CD4-positive, CD25-positive, alpha-beta regulatory T cell (primary cell): ENCODE data around the gene CFAP97D2. TPM values are rescaled to one million over a fixed set of nuclear protein-coding genes. Genes with fewer than 3 reads are reported as not detected.
"Not testable (repeated sequence)": the region's sequence is repeated elsewhere in the genome, so short reads cannot be mapped to it uniquely, and the experiment has no call there.

Source experiments
- ATAC-seq, 2 donors: fragments of 150-1000 bp; cut with Tn5 transposase; one replicate each; pipeline ENCODE4 v1.10.0; 2021; ENCODE audit warnings: low read depth in 2 of 2, moderate number of reproducible peaks in 2 of 2, moderate library complexity in 1 of 2
- DNase-seq, 3 donors: peaks; one replicate each; pipeline versions ENCODE4 v3.0.0 to v3.0.0-alpha.2; 2012 to 2022; ENCODE audit warnings: mixed read lengths in 1 of 3
- H3K27ac ChIP-seq: one replicate; pipeline ENCODE4 v1.7.0; 2013; ENCODE audit warnings: mild to moderate bottlenecking, low read length; ENCODE audit not compliant: insufficient read depth, poor library complexity, severe bottlenecking
- H3K27me3 ChIP-seq: one replicate; pipeline ENCODE4 v1.7.0; 2013; ENCODE audit warnings: low read length; ENCODE audit not compliant: control insufficient read depth, insufficient read depth
- H3K36me3 ChIP-seq: one replicate; pipeline ENCODE4 v1.7.0; 2013; ENCODE audit warnings: mild to moderate bottlenecking, low read length, moderate library complexity; ENCODE audit not compliant: control insufficient read depth, insufficient read depth
- H3K4me1 ChIP-seq: 2 replicates; pipeline ENCODE4 v1.7.0; 2013; ENCODE audit warnings: mild to moderate bottlenecking, low read length; ENCODE audit not compliant: insufficient read depth, control insufficient read depth, poor library complexity, severe bottlenecking
- H3K4me3 ChIP-seq: one replicate; pipeline ENCODE4 v1.7.0; 2013; ENCODE audit warnings: low read depth, mild to moderate bottlenecking, low read length, moderate library complexity
- H3K9me3 ChIP-seq, 2 experiments: 1 replicate in 1 of 2; 2 replicates in 1 of 2; pipeline ENCODE4 v1.7.0; 2013; ENCODE audit warnings: low read length in 2 of 2, mild to moderate bottlenecking in 1 of 2, moderate library complexity in 1 of 2; ENCODE audit not compliant: control insufficient read depth in 2 of 2
- H3K27ac Mint-ChIP-seq, 3 donors: one replicate each; pipeline ENCODE4 v1.8.0; 2020 to 2022; ENCODE audit warnings: mild to moderate bottlenecking in 3 of 3, mixed read lengths in 3 of 3, moderate library complexity in 2 of 3
- H3K27me3 Mint-ChIP-seq: one replicate; pipeline ENCODE4 v1.8.0; 2022; ENCODE audit warnings: mild to moderate bottlenecking, mixed read lengths
- H3K36me3 Mint-ChIP-seq: one replicate; pipeline ENCODE4 v1.8.0; 2020; ENCODE audit warnings: mixed read lengths
- H3K4me1 Mint-ChIP-seq, 4 donors: one replicate each; pipeline ENCODE4 v1.8.0; 2020 to 2022; ENCODE audit warnings: mixed read lengths in 4 of 4, mild to moderate bottlenecking in 1 of 4
- H3K4me3 Mint-ChIP-seq, 4 donors: one replicate each; pipeline ENCODE4 v1.8.0; 2020 to 2022; ENCODE audit warnings: mild to moderate bottlenecking in 4 of 4, mixed read lengths in 4 of 4, moderate library complexity in 3 of 4
- H3K9me3 Mint-ChIP-seq, 7 donors: one replicate each; pipeline ENCODE4 v1.8.0; 2020 to 2022; ENCODE audit warnings: mixed read lengths in 7 of 7, mild to moderate bottlenecking in 3 of 7, moderate library complexity in 2 of 7
- polyA plus RNA-seq, 4 donors: library from polyadenylated mRNA; unstranded; fragments of 300-500 nt; fragmentation: Illumina TruSeq; gene quantifications; one replicate each; pipeline ENCODE4 v1.2.3, GENCODE V29; 2021
- total RNA-seq: library from RNA; stranded (reverse); gene quantifications from one replicate; pipeline ENCODE4 v1.2.3, GENCODE V29; 2022

CFAP97D2 gene
- total and polyA plus RNA-seq, 5 donors from 2014 or later, result 0.22 to 0.86 TPM; not detected in 3

- H3K27me3 Mint-ChIP-seq, result peaks cover 7% of the 10 kb centered on the region
- Histone ChIP-seq H3K27ac (no peak overlapping the region), H3K9me3 (peaks cover 6 to 13% of the 10 kb centered on the region in 2 experiments), H3K4me1 (peaks cover 17% of the 10 kb centered on the region), H3K36me3 (no peaks in the 10 kb centered on the region), H3K4me3 (no peak overlapping the region), H3K27me3 (no peaks in the 10 kb centered on the region)
- DNase-seq, result no peak
- peaks cover 6% of the 10 kb centered on the region for H3K36me3 Mint-ChIP-seq
- peak overlapping the region; percentile 16 to 80 (median 52) for H3K27ac Mint-ChIP-seq
- ATAC-seq, result no peak
- H3K4me3 Mint-ChIP-seq, result peak overlapping the region in 2 of 4 donors; percentile 29 to 40
- H3K4me1 Mint-ChIP-seq, result peaks cover 0 to 31% (median 5%) of the 10 kb centered on the region in 4 donors
- peaks cover 0 to 16% (median 2%) of the 10 kb centered on the region in 7 donors for H3K9me3 Mint-ChIP-seq
Observed at GRCh38 chr13:114174529-114174961, 4.5 kb upstream of the CFAP97D2 start.

- peaks cover 15% of the 10 kb centered on the region for H3K27me3 Mint-ChIP-seq
- H3K36me3 ChIP-seq, H3K27me3 ChIP-seq, ATAC-seq, H3K4me3 ChIP-seq, H3K27ac ChIP-seq, DNase-seq, H3K36me3 Mint-ChIP-seq, H3K27ac Mint-ChIP-seq, H3K4me3 Mint-ChIP-seq: not testable (repeated sequence)
- peaks cover 0 to 16% (median 2%) of the 10 kb centered on the region in 7 donors for H3K9me3 Mint-ChIP-seq
- H3K9me3 ChIP-seq, result peaks cover 6 to 13% of the 10 kb centered on the region in 2 experiments
- H3K4me1 Mint-ChIP-seq, result peaks cover 8 to 46% (median 13%) of the 10 kb centered on the region in 4 donors
- H3K4me1 ChIP-seq, result peaks cover 17% of the 10 kb centered on the region
Observed at GRCh38 chr13:114176359-114176902, 2.6 kb upstream of the CFAP97D2 start.

- Mint-ChIP-seq H3K27me3 (peaks cover 15% of the 10 kb centered on the region), H3K9me3 (peaks cover 0 to 11% (median 0%) of the 10 kb centered on the region in 7 donors), H3K27ac (peak overlapping the region in 2 of 3 donors; percentile 77 to 84), H3K4me1 (peaks cover 8 to 46% (median 13%) of the 10 kb centered on the region in 4 donors), H3K4me3 (no peak overlapping the region), H3K36me3 (peaks cover 6% of the 10 kb centered on the region)
- ATAC-seq (no peak), DNase-seq (no peak)
- Histone ChIP-seq H3K4me3 (no peak overlapping the region), H3K27me3 (no peaks in the 10 kb centered on the region), H3K36me3 (no peaks in the 10 kb centered on the region), H3K4me1 (peaks cover 17% of the 10 kb centered on the region), H3K9me3 (peaks cover 6 to 13% of the 10 kb centered on the region in 2 experiments), H3K27ac (no peak overlapping the region)
Observed at GRCh38 chr13:114177245-114178010, 1.6 kb upstream of the CFAP97D2 start.

GRCh38 chr13:114185182-114185971 is 6.3 kb downstream of the CFAP97D2 start:
- no peak overlapping the region for H3K4me3 ChIP-seq
- Mint-ChIP-seq H3K4me3 (no peak overlapping the region), H3K27ac (no peak overlapping the region), H3K9me3 (peaks cover 0 to 10% (median 6%) of the 10 kb centered on the region in 7 donors), H3K4me1 (peaks cover 3 to 18% (median 10%) of the 10 kb centered on the region in 4 donors), H3K36me3 (no peaks in the 10 kb centered on the region), H3K27me3 (peaks cover 11% of the 10 kb centered on the region)
- H3K27me3 ChIP-seq, result no peaks in the 10 kb centered on the region
- H3K27ac ChIP-seq, result no peak overlapping the region
- DNase-seq (no peak), ATAC-seq (no peak)
- H3K9me3 ChIP-seq, result peaks cover 7 to 19% of the 10 kb centered on the region in 2 experiments
- no peaks in the 10 kb centered on the region for H3K4me1 ChIP-seq
- H3K36me3 ChIP-seq, result no peaks in the 10 kb centered on the region

- Histone ChIP-seq H3K36me3 (no peaks in the 10 kb centered on the region), H3K27me3 (no peaks in the 10 kb centered on the region), H3K4me1 (peaks cover 15% of the 10 kb centered on the region), H3K4me3 (peak overlapping the region; percentile 7), H3K9me3 (peaks cover 4 to 5% of the 10 kb centered on the region in 2 experiments), H3K27ac (no peak overlapping the region)
- Mint-ChIP-seq H3K27ac (peak overlapping the region; percentile 80 to 89 (median 85)), H3K36me3 (no peaks in the 10 kb centered on the region), H3K4me1 (peaks cover 10 to 26% (median 15%) of the 10 kb centered on the region in 4 donors), H3K4me3 (peak overlapping the region in 1 of 4 donors; percentile 57), H3K9me3 (peaks cover 0 to 4% (median 3%) of the 10 kb centered on the region in 7 donors), H3K27me3 (no peaks in the 10 kb centered on the region)
- ATAC-seq (peak; percentile 78 to 95), DNase-seq (peak in 2 of 3 donors; percentile 31 to 65)
Observed at GRCh38 chr13:114194853-114195252, 15.8 kb downstream of the CFAP97D2 start.

- Mint-ChIP-seq H3K4me1 (peaks cover 10 to 30% (median 15%) of the 10 kb centered on the region in 4 donors), H3K4me3 (no peak overlapping the region), H3K36me3 (no peaks in the 10 kb centered on the region), H3K27me3 (no peaks in the 10 kb centered on the region), H3K9me3 (peaks cover 0 to 3% (median 0%) of the 10 kb centered on the region in 7 donors), H3K27ac (peak overlapping the region in 2 of 3 donors; percentile 0 to 23)
- DNase-seq (no peak), ATAC-seq (no peak)
- Histone ChIP-seq H3K4me1 (peaks cover 15% of the 10 kb centered on the region), H3K9me3 (no peaks in the 10 kb centered on the region), H3K27ac (no peak overlapping the region), H3K27me3 (no peaks in the 10 kb centered on the region), H3K36me3 (no peaks in the 10 kb centered on the region), H3K4me3 (no peak overlapping the region)
Observed at GRCh38 chr13:114196629-114197028, 17.6 kb downstream of the CFAP97D2 start.

- H3K36me3 ChIP-seq, result no peaks in the 10 kb centered on the region
- no peak for DNase-seq
Observed at GRCh38 chr13:114198556-114198955, 19.5 kb downstream of the CFAP97D2 start.

More at GRCh38 chr13:114198556-114198955, 19.5 kb downstream of the CFAP97D2 start:
- Histone ChIP-seq H3K4me3 (no peak overlapping the region), H3K27ac (no peak overlapping the region), H3K27me3 (no peaks in the 10 kb centered on the region), H3K9me3 (no peaks in the 10 kb centered on the region), H3K4me1 (peaks cover 17% of the 10 kb centered on the region)
- H3K9me3 Mint-ChIP-seq, result peaks cover 0 to 4% (median 0%) of the 10 kb centered on the region in 7 donors
- ATAC-seq, result no peak
- no peak overlapping the region for H3K27ac Mint-ChIP-seq
- peaks cover 14 to 40% (median 15%) of the 10 kb centered on the region in 4 donors for H3K4me1 Mint-ChIP-seq
- H3K36me3 Mint-ChIP-seq, result no peaks in the 10 kb centered on the region
- no peaks in the 10 kb centered on the region for H3K27me3 Mint-ChIP-seq
- H3K4me3 Mint-ChIP-seq, result no peak overlapping the region
